Esophagus muscularis mucosa (tissue), 3 donors: ENCODE measurements around the gene RSRC2.

Experiments
- POLR2A ChIP-seq: fragments of 450-650 bp; IDR thresholded peaks from one replicate; pipeline ENCODE4 v1.6.1; 2017; ENCODE audit warnings: antibody characterized with exemption, moderate library complexity, mild to moderate bottlenecking, low read depth
- POLR2AphosphoS5 ChIP-seq, 2 donors: sonication (generic); formaldehyde crosslinking; IDR thresholded peaks; one replicate each; pipeline ENCODE4 v1.6.1; 2017; ENCODE audit warnings: antibody characterized with exemption in 2 of 2
- TF ChIP-seq, protein P1 (sequence below), 3 experiments: fragments of 200-600 bp in 2 of 3; fragments of 450-650 bp in 1 of 3; sonication (generic) in 2 of 3; IDR thresholded peaks; one replicate each; pipeline ENCODE4 v1.5.1; 2017 to 2019; ENCODE audit warnings: antibody characterized with exemption in 3 of 3, mild to moderate bottlenecking in 2 of 3, moderate library complexity in 1 of 3

GRCh38 chr12:122460641-122461040 is 66.1 kb downstream of the RSRC2 start:
- TF ChIP-seq, protein P1, sequence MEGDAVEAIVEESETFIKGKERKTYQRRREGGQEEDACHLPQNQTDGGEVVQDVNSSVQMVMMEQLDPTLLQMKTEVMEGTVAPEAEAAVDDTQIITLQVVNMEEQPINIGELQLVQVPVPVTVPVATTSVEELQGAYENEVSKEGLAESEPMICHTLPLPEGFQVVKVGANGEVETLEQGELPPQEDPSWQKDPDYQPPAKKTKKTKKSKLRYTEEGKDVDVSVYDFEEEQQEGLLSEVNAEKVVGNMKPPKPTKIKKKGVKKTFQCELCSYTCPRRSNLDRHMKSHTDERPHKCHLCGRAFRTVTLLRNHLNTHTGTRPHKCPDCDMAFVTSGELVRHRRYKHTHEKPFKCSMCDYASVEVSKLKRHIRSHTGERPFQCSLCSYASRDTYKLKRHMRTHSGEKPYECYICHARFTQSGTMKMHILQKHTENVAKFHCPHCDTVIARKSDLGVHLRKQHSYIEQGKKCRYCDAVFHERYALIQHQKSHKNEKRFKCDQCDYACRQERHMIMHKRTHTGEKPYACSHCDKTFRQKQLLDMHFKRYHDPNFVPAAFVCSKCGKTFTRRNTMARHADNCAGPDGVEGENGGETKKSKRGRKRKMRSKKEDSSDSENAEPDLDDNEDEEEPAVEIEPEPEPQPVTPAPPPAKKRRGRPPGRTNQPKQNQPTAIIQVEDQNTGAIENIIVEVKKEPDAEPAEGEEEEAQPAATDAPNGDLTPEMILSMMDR (IDR thresholded peaks at IDR 0.05): no peak
- TF ChIP-seq POLR2A (no peak), POLR2AphosphoS5 (IDR thresholded peaks at IDR 0.05) (no peak)
